NCI-H187 (cell line): ENCODE results near the gene NUDT16L1.
"Not testable (repeated sequence)": the region's sequence is repeated elsewhere in the genome, so short reads cannot be mapped to it uniquely, and the experiment has no call there.

Source experiments
- DNase-seq, 2 experiments: peaks; one replicate each; lab custom pipeline; 2025; lab: John Stamatoyannopoulos, UW

The NUDT16L1 gene

DNA sequence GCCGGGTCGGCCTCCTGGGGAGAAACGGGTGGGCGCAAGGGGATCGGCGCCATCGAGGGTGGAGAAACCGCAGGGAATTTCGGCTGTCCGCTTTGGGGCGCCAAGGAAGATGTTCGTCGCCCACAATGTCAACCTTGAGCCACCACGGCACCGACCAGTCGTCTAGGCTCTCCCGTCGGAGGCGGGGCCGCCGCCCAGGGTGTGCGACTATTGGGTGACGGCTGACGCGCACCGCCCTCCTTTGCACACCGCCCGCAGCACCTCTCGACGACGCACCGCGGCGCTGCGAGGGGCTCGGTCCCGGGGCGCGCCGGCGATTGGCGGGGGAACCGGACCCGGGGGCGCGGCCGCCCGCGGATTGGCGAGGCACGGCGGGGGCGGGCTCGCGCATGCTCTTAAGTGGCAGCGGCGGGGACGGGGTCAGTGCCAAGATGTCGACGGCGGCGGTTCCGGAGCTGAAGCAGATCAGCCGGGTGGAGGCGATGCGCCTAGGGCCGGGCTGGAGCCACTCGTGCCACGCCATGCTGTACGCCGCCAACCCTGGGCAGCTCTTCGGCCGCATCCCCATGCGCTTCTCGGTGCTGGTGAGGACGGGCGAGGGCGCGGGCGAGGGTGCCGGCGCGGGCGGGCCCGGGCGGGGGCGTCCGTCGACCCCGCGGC is at the start of gene NUDT16L1:
NUDT16L1 (plus strand) TSS at position 267 of the 660 bp plus-strand sequence; CDS start at position 432, 165 bp downstream.
- peak; percentile 64 to 87 for DNase-seq

DNA sequence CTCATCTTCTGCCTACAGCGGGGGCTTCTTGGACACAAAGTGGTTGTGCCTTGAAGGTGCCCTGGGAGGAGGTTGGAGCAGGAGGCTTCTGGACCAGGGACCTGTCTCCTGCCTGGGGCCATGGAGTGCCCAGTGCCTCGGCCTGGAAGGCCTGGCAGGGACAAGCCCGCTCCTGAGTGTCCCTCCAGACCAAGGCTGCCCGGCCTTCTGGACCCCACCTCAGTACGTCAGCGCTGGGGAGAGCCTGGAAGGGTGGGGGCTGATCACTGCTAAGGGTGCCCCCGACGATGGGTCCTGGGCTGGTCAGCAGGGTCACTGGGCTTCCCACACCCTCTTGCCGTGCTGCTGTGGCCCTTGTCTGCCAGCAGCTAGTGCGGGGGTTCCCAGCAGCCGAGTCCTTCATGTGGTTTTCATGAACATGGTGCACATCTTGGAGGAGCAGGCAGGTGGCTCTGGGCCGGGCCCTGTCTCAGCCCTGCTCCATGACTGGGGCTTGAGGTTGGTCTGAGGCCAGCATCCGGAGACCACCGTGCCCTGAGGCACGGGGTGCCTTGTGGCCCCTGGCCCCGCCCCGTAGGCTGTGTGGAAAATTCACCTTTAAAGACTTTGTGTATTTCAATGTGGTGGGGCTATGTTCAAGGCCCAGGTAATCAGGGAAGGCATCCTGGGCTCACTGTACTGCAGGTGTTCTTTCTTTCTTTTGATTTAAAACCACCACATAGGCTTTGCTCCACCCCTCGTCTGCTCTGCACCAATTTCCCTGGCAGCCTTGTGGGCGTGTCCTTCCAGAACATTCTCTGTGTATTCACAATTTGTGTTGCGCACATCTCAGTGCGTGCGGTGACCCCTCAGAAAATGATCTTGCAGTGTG is 46.4 kb upstream of the NUDT16L1 start:
- DNase-seq: no peak

DNA sequence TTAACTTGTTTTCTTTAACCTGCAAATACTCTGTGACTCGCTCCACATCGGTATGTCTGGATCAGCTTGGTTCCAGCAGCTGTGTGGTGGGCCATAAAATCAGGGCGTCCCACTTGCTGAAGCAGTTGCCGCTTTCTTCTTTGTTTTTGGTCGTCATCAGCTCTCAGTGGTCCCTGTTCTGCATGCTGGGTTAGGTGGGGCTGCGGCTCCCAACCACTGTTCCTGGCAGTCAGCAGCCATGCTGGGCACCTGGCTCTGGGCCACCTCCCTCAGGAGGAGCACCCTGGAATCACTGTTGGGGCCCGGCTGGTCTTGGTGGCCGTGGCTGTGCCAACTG is 45.8 kb upstream of the NUDT16L1 start:
- DNase-seq: no peak

DNA sequence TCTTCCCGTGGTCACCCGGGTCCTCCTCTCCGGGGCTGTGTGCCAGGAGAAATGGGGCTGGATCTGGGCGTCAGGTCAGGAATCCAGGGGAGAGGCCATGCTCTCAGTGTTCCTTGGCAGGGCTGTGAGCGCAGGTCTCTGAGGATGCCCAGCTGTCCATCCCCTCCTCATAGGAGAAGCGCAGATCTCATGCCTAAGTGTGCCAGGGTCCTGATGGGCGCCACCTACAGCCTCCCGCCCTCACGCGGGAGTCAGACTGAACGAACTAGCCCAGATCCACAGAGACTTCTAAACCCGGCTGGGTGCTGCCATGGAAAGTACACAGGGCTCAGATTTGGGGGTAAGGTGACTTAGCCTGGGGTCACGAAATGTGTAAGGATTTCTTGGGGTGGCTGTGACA is 44.4 kb upstream of the NUDT16L1 start:
- no peak for DNase-seq

DNA sequence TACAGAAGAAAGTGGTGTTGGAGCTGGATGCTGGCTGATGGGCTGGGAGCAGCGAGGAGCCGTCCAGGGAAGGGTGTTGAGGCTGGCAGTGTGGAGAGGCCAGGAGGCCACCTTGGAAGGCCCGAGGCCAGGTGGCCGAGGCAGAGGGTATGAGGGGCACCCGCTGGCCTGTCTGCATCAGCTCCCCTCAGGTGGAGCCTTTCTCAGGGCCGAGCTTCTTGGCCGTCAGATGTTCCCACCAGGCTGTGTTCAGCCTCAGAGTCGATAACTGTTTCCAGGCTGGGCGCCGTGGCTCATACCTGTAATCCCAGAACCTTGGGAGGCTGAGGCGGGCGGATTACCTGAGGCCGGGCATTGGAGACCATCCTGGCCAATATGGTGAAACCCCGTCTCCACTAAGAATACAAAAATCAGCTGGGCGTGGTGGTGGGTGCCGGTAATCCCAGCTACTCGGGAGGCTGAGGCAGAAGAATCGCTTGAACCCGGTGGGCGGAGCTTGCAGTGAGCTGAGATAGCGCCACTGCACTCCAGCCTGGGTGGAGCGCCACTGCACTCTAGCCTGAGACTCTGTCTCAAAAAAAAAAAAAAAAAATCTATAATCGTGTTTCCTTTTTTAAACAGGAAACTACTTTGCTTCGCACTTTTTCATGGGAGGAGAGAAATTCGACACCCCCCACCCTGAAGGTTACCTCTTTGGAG is 43.5 kb upstream of the NUDT16L1 start:
- DNase-seq: no peak

DNA sequence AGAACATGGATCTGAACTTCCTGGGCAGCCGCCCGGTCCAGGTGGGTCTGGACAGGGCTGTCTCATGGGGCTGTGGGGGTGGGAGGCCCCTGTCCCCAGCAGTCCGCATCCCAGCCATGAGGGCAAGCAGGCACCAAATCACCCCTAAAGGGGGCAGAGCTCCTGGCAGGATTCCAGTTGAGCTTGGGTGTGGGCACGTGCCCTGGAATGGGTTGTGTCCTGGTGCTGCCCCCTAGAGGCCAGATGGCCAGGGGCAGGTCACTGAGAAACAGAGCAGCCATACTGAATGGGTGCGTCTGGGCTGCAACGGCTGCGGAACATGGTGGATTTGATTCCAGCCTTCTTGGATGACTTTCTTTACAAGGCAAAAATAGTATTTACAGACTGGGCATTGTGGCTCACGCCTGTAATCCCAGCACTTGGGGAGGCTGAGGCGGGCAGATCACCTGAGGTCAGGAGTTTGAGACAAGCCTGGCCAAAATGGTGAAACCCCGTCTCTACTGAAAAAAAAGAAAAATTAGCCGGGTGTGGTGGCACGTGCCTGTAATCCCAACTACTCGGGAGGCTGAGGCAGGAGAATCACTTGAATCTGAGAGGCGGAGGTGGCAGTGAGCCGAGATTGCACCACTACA is 42.8 kb upstream of the NUDT16L1 start:
- DNase-seq: not testable (repeated sequence)

DNA sequence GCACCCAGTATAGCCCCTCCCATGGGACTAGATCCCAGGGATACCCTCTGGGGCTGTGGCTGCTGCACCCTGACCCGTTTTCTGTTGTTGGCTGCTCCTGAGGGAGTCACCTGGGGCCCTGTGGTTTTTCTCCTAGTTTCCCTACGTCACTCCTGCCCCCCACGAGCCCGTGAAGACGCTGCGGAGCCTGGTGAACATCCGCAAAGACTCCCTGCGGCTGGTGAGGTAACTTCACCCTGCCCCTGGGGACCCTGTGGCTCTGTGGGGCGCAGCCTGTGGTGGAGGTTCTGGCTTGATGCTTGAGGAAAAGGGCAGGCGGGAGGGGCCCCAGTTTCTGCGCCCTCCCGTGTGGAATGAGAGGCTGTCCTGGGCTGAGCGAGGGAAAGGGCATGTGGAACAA is 41.5 kb upstream of the NUDT16L1 start:
- DNase-seq: no peak

DNA sequence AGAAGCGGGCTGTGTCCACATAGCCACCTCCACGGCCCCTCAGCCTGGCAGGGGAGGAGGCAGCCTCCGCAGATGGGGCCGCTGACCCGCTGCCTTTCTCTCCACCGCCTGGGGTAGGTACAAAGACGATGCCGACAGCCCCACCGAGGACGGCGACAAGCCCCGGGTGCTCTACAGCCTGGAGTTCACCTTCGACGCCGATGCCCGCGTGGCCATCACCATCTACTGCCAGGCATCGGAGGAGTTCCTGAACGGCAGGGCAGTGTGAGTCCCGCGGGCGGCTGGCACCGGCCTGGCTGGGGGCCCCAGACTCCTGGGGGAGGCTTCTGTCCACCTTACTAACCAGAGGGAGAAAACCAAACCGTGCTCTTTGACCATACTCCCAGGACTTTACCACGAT is 40.8 kb upstream of the NUDT16L1 start:
- DNase-seq: no peak

DNA sequence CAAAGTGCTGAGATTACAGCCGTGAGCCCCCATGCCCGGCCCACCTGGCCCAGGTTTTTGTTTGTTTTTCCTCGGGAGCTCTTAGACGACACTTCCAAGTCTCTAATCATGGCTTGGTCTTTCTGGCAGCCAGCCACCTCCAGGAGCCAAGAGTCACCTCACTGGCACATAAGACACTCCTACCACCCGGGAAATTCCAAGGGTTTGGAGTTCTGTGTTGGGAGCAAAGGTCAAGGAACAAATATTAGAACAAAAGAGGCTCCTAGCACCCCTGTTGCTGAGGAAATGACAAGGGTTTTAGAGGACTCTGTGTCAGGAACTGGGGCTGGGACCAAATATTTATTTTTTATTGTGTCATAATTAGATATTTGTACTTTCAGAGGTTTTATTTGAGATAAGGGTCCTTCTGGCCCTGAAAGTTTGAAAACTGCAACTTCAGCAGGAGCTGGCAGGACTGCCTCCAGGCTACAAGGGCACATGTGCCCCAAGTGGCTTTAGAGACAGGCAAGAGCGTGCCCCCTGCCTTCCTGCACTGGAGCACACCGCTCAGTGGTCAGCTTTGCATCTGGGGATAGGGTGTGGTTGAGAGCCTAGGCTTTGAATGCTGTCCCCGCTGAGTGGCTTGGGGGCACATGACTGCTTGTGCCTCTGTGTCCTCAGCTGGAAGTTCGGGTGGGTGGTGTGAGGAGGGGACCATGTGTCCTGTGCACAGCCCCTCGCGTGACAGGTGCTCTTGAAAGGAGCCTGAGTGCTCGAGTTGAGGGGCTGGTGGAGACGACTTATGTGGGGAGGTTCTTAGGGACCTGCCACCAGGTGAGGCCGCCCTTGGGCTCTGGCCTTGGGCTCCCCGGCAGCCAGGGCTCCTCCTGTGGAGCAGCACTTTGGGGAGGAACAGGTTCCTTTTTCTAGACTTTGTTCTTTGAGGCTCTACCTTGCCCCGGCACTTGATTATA is 39.1 kb upstream of the NUDT16L1 start:
- DNase-seq: no peak

DNA sequence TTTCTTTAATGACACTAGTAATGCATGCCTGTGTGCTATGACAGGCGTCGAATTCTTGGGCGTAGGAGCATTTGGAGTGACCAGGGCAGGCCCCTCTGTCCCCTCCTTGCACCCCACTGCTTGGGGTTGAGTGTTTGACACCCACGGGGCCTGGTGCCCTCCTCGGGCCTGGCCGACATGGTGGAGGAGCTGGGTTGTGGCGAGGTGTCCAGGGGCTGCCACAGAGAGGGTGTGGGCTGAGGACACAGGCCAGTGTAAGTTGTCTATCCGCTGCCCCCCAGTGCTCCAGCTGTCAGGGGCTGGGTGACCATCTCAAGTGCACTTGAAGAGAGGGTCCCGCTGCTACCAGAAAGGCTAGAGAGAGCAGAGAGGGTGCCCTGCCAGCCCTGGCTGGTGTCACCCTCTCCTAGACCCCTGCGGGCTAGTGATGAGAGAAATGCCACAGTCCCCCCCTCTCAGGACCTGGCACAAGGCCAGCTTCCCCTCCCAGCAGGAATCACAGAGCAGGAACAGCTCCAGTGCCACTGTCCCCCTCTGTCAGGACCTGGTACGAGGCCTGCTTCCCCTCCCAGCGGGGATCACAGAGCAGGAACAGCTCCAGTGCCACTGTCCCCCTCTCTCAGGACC is 38.3 kb upstream of the NUDT16L1 start:
- no peak for DNase-seq

DNA sequence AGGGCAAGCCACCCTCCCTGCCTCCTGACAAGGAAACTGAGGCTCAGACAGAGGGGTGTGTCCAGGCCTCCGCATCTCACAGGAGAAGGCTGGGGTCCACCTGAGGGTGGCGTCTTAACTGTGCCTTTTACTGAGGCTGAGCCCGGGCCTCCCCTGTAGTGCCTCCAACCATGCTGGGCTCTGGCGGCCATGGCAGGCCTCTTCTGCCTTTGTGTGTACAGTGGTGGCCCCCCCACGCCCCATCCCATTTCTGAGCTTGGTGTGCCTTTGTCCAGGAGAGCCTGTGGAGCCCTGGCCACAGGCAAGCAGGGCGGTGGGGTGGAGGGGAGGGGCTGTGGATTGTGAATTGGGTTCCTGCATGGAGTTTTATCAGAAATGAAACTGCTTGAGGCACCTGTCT is 37.6 kb upstream of the NUDT16L1 start:
- DNase-seq: no peak

DNA sequence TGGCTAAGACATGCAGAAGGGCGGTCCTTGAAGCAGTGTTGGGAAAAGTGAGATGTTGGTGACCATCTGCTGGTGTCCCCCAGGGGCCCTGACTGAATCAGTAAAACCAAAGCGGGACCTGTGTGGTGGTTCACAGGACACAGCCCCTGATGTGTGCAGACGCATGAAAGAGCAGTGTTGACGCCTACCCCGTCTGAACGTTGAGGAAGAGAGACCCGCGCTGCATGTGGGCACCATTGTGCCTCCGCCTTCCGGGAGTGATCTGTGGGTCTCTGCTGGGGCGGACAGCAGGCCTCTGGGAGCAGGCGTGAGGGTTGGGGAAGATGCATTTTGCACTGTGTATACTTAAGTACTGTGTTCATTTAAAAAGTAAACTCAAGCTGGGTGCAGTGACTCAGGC is 37.1 kb upstream of the NUDT16L1 start:
- no peak for DNase-seq

DNA sequence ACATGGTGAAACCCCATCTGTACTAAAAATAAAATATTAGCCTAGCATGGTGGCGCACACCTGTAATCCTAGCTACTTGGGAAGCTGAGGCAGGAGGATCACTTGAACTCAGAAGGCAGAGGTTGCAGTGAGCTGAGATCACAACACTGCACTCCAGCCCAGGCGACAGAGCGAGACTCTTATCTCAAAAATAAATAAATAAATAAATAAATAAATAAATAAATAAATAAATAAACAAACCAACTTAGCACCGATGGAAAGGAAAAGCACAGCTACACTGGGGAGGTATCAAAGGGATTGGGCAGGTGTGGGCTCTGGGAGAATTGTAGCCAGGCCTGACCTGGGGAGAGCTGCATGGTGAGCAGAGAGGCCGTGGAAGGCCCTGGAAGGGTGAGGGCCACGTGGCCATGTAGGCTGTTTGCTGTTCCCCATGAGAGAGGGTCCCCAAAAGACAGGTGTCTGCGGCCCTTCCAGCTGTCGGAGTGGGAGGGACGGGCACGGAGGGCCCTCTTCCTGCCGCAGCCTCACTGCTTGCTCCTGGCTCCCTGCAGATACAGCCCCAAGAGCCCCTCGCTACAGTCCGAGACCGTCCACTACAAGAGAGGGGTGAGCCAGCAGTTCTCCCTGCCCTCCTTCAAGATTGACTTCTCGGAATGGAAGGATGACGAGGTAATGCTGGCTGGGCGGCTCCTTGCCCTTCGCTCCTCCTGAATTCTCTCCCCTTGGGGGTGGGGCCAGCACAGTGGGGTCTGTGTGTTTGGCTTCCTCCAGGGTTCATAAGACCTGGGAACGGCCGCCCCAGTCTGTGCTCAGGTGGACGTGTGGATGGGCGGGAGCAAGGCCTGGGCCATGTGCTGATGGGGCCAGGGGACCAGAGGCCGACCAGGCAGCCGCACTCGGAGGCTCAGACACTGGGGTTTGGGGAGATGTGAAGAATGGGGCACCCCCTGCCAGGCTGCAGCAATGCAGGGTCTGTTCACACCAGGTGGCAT is 36.4 kb upstream of the NUDT16L1 start:
- DNase-seq: no peak

DNA sequence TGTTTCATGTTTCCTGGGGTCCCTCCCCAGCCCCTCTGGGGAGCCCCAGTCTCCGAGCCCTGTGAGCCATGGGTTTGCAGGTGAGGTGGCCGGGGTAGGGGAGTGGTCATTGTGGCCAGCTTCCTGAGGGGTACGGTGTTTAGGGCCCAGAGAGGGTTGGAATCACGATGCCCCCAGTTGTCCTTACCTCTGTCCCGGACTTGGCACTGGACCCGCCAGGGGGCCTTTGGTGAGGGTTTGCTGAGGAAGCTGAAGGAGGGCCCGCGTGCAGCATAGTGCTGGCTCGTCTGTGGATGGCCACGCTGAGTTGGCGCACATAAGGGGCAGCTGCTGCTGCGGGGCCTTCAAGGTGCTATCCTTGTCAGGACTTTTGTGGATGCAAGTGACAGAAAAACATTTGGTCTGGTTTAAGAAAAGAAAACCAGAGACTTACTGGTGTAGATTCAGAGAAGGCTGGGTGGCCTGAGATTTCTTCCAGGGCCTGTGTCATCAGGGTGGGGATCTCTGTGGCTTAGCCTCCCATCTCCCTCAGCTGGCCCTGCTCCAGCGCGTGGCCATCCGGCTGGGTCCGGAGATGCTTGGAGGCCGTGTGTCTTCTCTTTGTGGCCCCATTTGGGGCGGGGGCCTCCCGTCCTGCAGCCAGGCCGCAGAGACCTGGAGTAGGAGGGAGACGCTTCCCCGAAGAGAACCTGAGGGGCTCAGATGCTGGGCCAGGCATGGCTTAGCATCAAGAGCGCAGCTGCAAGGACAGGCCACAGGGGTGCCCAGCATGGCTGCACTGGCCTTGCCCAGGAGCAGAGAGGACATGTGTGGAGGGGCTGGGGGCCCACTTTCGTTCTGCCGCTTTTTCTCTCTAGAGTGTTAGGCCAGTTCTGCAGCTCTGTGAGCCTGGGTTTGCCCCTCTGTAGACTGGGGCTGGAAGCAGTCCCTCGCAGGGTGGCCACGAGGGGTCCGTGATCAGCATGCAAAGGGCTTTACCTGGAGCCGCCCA is 33.7 kb upstream of the NUDT16L1 start:
- no peak for DNase-seq

DNA sequence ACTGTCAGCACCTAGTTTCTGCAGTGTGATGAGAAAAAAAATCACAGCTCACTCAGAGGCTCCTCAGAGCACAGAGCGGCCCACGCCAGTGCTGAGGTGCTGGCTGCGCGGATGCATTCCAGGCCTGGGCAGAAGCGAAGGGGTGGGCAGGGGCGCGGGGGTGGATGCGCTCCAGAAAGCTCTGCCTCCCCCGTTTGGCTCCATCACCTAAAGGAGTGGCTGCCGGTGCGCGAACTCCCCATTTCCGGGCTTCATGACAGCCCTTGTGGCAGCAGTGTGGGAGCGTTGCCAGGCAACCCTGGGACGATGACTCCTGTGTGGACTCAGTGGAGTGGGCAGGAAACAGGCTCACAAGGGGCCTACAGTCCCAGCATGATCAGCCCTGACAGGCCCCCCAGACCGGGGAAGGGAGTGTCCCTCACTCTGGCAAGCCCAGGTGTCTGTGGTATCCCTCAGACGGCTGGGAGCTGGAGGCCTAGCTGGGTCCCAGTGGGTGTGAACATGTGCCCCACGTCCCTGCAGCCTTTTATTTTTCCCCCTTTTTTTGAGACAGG is 32.8 kb upstream of the NUDT16L1 start:
- DNase-seq: no peak

DNA sequence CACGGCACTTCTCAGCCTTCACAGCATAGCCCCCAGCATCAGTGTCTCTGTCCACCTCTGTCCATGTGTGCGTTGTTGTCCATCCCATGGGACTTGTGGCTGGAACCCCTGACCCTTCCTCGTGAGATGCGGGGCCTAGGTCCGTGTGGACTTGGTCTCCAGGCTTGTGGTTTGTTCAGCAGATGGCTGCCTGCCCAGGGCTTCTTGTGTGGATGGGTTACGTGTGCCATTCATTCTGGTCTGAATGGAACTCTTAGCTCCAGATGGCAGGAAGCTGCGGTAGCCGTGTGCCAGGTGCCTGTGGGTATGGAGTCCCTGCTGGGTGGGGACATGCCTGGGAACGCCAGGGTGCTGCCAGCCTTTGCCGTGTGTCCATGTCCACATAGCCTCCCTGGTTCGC is 31.7 kb upstream of the NUDT16L1 start:
- no peak for DNase-seq

DNA sequence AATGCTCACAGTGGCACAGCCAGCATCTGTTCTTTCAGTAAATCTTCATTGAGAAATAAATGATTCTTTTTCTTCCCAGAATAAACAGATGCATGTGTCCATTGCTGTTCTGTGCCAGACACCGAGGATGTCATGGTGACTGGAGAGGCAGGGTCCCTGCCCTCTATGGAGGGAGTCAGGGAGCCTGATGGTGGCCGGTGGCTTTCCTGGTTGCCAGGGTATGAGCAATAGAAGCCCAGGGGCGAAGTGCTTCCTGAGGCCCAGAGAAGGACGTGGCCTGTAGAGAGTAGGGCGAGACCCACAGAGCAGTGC is 29.9 kb upstream of the NUDT16L1 start:
- DNase-seq: no peak

DNA sequence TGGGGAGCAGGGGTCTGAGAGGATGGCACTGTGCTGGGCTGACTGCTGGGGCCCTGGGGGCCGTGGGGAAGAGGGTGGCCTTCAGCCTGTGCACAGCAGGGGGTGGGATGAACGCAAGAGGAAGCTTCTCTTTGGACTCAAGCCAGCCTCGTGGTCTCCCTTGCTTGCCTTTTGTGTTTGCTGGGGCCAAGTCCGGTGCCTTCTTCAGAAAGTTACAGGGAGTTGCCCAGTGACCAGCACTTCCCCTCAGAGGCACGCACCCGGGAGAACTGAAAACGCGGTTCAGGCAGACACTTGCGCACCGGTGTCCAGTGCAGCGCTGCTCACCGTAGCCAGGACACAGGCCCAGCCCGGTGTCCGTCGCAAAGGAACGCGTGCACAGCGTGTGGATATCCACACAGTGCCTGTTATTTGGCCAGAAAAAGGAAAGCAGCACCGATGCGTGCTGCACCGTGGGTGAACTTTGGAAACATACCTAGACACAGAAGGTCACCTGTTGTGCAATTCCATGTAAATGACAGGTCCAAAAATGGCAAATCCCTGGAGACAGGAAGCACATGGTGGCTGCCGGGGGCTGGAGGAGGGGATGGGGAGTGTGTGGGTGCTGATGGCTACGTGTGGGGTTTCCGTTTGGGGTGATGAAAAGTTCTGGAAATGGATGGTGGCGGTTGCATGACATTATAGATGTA is 29.4 kb upstream of the NUDT16L1 start:
- DNase-seq: no peak
